HG02852 (cell line): ENCODE data around the gene CCR9.

ENCODE experiments used
- ATAC-seq: cut with Tn5 transposase; IDR thresholded peaks from one replicate; pipeline ENCODE4 v1.9.1; 2021; ENCODE audit warnings: mild to moderate bottlenecking, moderate library complexity; ENCODE audit not compliant: unreplicated experiment

CCR9 gene

DNA sequence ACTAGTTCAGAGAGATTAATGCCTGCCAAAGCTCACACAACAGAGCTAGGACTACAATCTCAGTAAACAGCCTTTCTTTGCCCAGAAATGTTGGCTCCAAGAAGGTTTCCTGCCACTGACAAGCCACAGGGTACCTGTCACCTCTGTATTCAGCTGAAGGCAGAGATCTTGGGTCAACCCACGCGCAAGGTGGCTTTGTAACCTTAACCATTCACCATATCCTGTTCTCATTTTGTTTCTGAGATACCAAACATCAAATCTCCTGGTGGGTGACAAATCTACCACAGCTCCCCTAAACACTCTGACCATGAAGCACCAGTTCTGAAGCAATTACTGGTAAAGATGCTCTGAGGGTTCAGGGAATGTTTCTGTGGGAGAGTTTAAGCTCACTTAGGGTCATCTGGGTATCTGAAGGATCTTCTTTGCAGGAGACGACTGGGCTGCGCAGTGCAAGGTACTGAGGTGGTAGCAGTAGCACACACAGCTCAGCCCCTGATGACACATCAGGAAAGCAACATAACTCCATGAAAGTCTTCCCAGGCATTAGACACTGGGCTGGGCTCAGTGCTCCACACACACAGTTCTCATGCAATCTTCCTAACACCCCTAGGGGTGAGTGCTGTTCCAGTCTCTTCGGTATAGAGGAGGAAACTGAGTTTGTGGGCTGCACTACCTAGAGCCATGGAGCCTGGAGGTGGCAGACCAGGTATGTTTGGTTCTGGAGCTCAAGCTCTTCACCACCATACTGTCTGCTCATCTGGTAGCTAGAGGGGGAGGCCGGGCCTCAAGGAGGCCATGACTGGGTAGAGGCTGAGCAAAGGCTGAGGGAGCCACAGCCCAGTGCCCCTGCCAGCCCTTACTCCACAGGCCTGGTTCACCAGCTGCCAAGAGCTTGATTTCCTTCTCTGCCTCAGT, 64.6 kb downstream of the CCR9 start:
- no peak for ATAC-seq

DNA sequence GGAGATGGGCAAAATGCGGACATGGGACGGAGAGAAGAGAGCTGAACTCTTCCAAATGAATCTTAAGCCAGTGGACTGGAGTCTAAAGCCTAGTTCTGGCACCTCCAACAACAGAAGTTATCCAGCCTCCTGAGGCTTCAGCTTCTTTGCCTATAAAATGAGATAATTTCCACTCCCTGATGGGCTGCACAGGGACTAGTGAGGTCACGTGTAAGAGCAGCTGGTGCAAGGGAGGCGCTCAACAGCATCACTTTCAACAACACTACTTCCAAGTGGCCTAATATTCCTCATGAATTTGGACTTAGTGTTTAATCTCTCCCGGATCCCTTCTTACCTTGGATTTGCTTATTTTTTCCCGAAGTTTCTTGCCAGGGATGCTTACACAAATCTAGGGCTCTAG, 65.6 kb downstream of the CCR9 start:
- ATAC-seq: no peak

DNA sequence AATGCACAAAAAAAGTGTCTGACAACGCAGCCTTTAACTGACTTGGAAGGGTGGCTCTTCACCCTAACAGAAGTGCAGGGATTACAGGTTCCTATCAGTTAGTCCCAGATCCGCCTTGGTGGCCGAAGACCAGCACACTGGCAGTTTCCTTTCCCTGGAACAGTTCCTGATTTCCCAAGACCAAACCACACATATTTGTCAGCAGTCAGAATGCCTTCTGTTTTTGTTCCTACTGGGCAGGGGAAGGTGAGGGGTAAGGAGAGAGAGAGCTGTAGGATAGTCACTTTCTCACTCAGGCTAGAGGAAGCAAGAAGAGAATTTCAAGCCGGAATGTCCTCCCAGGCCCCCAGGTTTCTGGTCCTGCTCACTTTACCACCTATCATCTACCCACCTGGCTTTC, 66.1 kb downstream of the CCR9 start:
- no peak for ATAC-seq
